Upper lobe of left lung (tissue), 4 donors: Measurements from ENCODE around the gene THBS3.

Experiments used
- CTCF ChIP-seq, 6 experiments: fragments of 450-650 bp in 4 of 6; fragments of 200-600 bp in 2 of 6; sonication (generic) in 2 of 6; IDR thresholded peaks; one replicate each; pipeline ENCODE4 v1.5.1; 2016 to 2019; ENCODE audit warnings: antibody characterized with exemption in 6 of 6
- EP300 ChIP-seq, 4 donors: sonication (generic); formaldehyde crosslinking; IDR thresholded peaks; one replicate each; pipeline ENCODE4 v1.5.1; 2017; ENCODE audit warnings: antibody characterized with exemption in 4 of 4, control low read depth in 2 of 4
- POLR2AphosphoS5 ChIP-seq, 2 donors: sonication (generic); formaldehyde crosslinking; IDR thresholded peaks; one replicate each; pipeline ENCODE4 v1.5.1; 2017; ENCODE audit warnings: antibody characterized with exemption in 2 of 2

GRCh38 chr1:155254714-155255242 is 47.1 kb upstream of the THBS3 start:
- TF ChIP-seq CTCF (IDR thresholded peaks at IDR 0.05) = no peak
- no peak for TF ChIP-seq EP300 (IDR thresholded peaks at IDR 0.05)
- TF ChIP-seq POLR2AphosphoS5 (IDR thresholded peaks at IDR 0.05) = no peak
